ENCODE data around the gene GBF1. TPM values are rescaled to one million over a fixed set of nuclear protein-coding genes. Genes with fewer than 3 reads are reported as not detected.

The GBF1 gene
- total RNA-seq, 2 experiments from 2014 or later = 40.1 to 40.6 TPM

DNA sequence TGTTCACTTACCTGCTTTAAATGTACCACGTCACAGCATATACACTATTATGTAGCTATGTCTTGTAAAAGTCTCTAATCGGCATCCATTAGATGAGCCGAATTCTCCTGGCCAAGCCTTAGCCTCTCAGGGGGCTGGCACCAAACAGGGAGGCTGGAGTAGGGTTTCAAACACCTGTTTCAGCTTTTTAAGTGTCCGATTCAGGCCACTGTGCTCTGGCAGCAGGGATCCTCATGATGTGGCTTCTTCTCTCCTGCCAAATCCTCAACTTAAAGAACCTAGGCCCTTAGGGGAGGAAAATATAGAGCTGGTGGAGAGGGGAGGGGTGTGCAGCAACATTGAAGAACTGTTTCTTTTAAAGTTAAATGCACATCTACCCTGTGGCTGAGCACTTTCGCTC, 81.7 kb downstream of the GBF1 start:
- no peaks in the 10 kb centered on the region for H3K27me3 Mint-ChIP-seq
- POLR2A ChIA-PET = interaction anchor here (0.7 kb wide), 1 partner anchor 44 kb away, joined by 3 read pairs; no protein-coding TSS in a partner anchor

DNA sequence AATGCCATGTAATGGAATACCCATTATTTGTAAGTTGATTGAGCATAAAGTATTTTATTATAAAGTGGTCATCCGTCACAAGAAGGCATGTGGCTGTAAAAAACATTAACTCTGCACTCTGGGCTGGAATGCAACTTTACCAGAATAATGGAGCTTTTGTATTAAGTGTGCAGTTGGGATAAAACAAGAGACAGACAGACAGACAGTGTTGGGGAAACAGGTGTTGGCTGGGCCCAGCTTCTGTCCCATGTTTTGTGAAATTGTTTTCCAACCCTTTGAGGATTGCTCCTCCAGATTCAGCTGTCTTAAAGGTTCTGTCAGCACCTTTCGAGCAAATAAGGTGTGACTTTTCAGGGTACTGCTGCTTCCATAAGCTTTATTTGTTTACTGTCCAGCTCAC, 82.3 kb downstream of the GBF1 start:
- Mint-ChIP-seq H3K4me3 (no peak overlapping the region), H3K27me3 (no peaks in the 10 kb centered on the region), H3K9me3 (no peaks in the 10 kb centered on the region), H3K36me3 (peaks cover 9% of the 10 kb centered on the region), H3K27ac (no peak overlapping the region), H3K4me1 (peaks cover 14% of the 10 kb centered on the region)
- no peak for DNase-seq
- ATAC-seq (ENCODE audit: low read depth) = no peak
- POLR2A ChIA-PET = no interaction called here

More for the DNA sequence above, 81.7 kb downstream of the GBF1 start:
- ATAC-seq (ENCODE audit: low read depth) = no peak
- H3K27ac Mint-ChIP-seq = no peak overlapping the region
- no peak for DNase-seq
- H3K4me3 Mint-ChIP-seq = no peak overlapping the region
- peaks cover 7% of the 10 kb centered on the region for H3K36me3 Mint-ChIP-seq
- peaks cover 19% of the 10 kb centered on the region for H3K4me1 Mint-ChIP-seq
- no peaks in the 10 kb centered on the region for H3K9me3 Mint-ChIP-seq

DNA sequence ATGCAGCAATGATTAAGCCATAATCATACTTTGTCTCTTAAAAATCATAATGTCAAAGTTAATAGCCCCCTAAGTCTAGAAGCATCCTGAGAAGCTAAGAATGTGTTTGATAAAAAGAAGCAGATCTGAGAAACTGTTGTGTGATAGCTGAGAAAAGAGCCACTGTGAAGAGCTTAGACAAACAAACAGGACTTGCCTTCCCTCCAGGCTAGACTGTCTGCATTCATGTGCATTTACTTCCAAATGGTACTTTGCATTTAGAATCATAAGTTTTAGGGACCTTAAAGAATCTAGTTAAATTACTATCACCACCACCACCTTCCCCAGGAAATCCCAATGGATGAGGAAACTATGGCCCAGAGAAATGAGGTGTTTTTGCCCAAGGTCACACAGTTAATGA, 87.4 kb downstream of the GBF1 start:
- Mint-ChIP-seq H3K27me3 (no peaks in the 10 kb centered on the region), H3K36me3 (peaks cover 7% of the 10 kb centered on the region), H3K27ac (no peak overlapping the region), H3K4me3 (no peak overlapping the region), H3K4me1 (peaks cover 1% of the 10 kb centered on the region), H3K9me3 (no peaks in the 10 kb centered on the region)
- ATAC-seq (ENCODE audit: low read depth) (no peak), DNase-seq (no peak)
- POLR2A ChIA-PET = interaction anchor here (0.6 kb wide), 1 partner anchor 125 kb away, joined by 3 read pairs; no protein-coding TSS in a partner anchor

DNA sequence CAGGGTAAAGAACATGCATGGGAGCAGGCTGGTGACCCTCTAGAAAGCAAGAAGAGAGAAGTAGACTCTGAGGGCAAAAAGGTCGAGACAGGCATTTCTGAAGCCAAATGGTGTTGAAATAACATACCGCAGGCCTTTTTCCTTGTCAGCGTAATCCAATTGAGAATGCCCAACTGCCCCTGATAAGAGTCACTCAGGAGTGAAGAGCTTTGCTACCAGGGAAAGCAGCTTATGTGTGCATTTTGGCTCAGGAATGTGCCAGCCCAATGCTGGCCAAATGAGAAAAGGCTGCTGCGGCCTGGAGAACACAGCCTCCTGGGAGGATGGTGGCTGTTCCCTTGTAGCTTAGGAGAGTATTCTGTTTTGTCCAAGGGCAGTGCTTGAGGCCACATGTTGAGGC, 88.8 kb downstream of the GBF1 start:
- Mint-ChIP-seq H3K4me3 (no peak overlapping the region), H3K4me1 (peaks cover 1% of the 10 kb centered on the region), H3K27me3 (no peaks in the 10 kb centered on the region), H3K36me3 (peaks cover 10% of the 10 kb centered on the region), H3K27ac (no peak overlapping the region), H3K9me3 (no peaks in the 10 kb centered on the region)
- ATAC-seq (ENCODE audit: low read depth) (no peak), DNase-seq (no peak)
- POLR2A ChIA-PET = interaction anchor here (0.9 kb wide), 1 partner anchor 89 kb away, joined by 5 read pairs; the partner anchor contains the start of gene GBF1

DNA sequence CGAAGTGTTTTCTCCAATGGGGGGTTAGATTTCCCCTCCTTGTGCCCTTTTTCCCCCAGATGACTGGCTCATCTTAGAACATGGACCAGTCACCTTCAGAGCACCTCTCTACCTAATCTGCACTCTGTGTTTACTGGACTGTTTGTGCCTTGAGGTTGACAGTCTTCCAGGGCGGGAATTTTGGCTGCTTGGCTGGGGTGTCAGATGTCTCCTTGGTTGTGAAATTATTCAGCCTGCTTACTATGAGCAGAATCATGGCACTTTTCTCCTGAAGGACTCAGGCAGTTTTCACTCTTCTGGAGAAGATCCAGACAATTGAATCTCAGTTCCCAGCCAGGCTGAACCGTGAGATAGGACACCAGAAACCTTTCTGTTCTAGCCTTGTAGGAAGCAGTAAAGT, 89.9 kb downstream of the GBF1 start:
- Mint-ChIP-seq H3K4me1 (peaks cover 1% of the 10 kb centered on the region), H3K27me3 (no peaks in the 10 kb centered on the region), H3K27ac (no peak overlapping the region), H3K9me3 (no peaks in the 10 kb centered on the region), H3K36me3 (peaks cover 9% of the 10 kb centered on the region), H3K4me3 (no peak overlapping the region)
- POLR2A ChIA-PET = no interaction called here
- no peak for DNase-seq
- no peak for ATAC-seq (ENCODE audit: low read depth)

DNA sequence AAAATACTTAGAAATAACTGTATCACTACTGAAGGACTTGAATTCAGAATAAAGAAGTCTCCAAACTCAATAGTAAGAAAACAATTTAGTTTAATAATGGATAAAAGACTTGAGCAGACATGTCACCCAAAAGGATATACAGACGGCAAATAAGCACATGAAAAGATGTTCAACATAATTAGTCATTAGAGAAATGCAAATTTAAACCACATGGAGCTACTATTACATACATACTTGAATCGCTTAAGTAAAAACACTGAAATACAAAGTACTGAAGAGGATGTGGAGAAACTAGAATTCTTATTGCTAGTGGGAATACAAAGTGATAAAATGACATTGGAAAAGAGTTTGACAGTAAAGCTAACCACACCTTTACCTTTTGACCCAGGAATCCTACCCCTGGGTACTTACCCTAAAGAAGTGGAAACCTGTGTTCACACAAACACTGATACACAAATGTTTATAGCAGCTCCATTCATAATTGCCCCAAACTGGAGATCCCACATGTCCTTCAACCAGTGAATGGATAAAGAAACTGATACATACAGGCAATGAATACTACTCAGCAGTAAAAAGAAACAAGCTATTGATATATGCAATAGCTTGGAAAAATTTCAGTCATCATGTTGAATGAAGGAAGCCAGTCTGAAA, 95.8 kb downstream of the GBF1 start:
- no peak for ATAC-seq (ENCODE audit: low read depth)
- no peak overlapping the region for H3K4me3 Mint-ChIP-seq
- POLR2A ChIA-PET = interaction anchor here (0.6 kb wide), 1 partner anchor 223 kb away, joined by 4 read pairs; no protein-coding TSS in a partner anchor

DNA sequence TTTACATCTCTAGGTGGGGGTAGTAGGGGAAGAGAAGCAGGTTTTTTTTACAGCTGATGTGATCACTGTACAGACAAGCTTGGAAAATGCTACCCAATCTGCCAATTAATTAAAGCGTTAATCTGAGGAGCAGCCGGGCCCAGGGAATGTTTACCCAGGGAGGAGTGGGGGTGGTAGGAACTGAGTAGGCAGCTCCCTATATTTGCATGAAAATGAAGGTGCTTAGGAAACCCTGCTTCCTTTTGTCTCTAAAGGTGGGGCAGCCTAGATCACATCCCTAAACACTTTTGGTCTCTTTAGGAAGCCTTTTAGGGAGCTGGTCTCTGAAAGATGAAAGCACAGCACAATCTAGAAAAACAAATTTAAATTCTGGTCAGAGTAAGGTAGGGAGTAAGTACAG, 97.1 kb downstream of the GBF1 start:
- ATAC-seq (ENCODE audit: low read depth) (no peak), DNase-seq (no peak)
- H3K27ac Mint-ChIP-seq = no peak overlapping the region
- POLR2A ChIA-PET = no interaction called here
- H3K36me3 Mint-ChIP-seq = peaks cover 13% of the 10 kb centered on the region
- no peaks in the 10 kb centered on the region for H3K9me3 Mint-ChIP-seq
- H3K4me3 Mint-ChIP-seq = no peak overlapping the region
- peaks cover 2% of the 10 kb centered on the region for H3K4me1 Mint-ChIP-seq
- H3K27me3 Mint-ChIP-seq = no peaks in the 10 kb centered on the region

More for the DNA sequence above, 95.8 kb downstream of the GBF1 start:
- no peak for DNase-seq
- Mint-ChIP-seq H3K27ac (no peak overlapping the region), H3K4me1 (peaks cover 3% of the 10 kb centered on the region), H3K36me3 (peaks cover 11% of the 10 kb centered on the region), H3K27me3 (no peaks in the 10 kb centered on the region), H3K9me3 (no peaks in the 10 kb centered on the region)

DNA sequence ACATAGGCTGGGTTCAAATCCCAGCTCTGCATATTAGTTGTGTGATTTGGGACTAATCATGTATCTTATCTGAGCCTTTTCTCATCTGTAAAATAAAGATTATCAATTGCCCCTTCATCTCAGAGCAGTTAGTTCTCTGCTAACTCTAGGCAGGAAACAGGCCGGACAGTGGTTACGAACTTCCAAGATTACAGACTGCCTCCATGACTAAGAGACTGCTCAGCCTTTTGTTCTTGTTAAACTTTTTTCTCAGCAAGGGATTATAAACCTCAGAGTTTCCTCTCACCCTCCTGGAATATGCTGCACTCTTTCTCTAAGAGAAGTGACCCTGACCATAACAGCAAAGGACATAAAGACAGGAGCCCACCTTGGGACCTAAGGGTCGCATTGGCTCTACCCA, 97.6 kb downstream of the GBF1 start:
- Mint-ChIP-seq H3K27me3 (no peaks in the 10 kb centered on the region), H3K4me1 (peaks cover 2% of the 10 kb centered on the region), H3K9me3 (no peaks in the 10 kb centered on the region), H3K36me3 (peaks cover 12% of the 10 kb centered on the region), H3K27ac (no peak overlapping the region), H3K4me3 (no peak overlapping the region)
- DNase-seq (no peak), ATAC-seq (ENCODE audit: low read depth) (no peak)
- POLR2A ChIA-PET = no interaction called here

DNA sequence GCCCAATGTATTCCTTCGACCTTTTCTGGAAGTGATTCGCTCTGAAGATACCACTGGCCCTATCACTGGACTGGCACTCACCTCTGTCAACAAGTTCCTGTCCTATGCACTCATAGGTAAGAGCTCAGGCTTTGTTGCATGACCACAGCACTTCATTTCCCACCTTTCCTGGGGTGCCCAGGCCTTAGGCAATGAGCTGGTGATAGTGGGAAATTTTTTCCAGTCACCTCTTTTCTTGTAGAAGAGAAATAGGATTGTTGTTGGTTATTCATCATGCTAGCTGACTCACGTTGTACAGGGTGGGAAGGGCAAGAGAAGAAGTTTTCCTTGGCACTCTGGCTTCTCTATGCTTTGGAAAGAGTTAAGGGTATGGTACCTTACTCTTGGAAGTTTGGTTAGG, 98.7 kb downstream of the GBF1 start:
- H3K9me3 Mint-ChIP-seq = no peaks in the 10 kb centered on the region

DNA sequence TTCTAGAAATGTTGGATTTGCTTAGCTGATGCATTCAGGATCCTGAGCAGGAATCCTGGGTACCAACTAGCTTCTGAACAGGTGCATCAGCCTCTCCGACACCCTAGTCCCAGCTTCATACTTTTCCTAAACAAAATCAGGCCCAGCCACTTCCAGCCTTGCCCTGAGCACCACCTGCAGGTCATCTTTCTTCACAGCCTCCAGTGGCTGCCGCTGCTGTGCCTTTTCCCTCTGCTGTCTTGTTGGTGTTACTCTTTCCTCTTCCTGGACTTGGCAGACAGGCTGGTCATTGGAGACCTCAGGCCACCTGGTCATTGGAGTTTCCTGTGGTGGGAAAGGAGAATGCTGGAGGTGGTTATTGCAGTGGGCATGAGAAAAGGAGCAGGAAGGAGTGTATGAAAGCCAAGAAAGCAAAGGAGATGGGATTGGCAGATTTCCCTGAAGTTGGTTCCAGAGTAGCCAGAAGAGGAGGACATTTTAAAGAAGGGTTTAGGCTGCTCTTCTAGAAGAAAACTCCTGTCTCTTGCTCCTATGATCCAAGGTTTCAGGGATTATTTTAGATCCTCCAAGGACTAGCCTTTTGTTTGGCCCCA, 102.0 kb downstream of the GBF1 start:
- no peak overlapping the region for H3K4me3 Mint-ChIP-seq
- H3K27me3 Mint-ChIP-seq = no peaks in the 10 kb centered on the region
- DNase-seq (peak; percentile 32), ATAC-seq (ENCODE audit: low read depth) (no peak)
- H3K27ac Mint-ChIP-seq = no peak overlapping the region
- H3K4me1 Mint-ChIP-seq = peaks cover 1% of the 10 kb centered on the region
- POLR2A ChIA-PET = interaction anchor here (1.0 to 3.1 kb wide), 3 partner anchors 113 to 117 kb away, joined by 3 to 13 read pairs (median 4); no protein-coding TSS in a partner anchor
- H3K36me3 Mint-ChIP-seq = peaks cover 9% of the 10 kb centered on the region
- no peaks in the 10 kb centered on the region for H3K9me3 Mint-ChIP-seq

More for the DNA sequence above, 98.7 kb downstream of the GBF1 start:
- no peak for ATAC-seq (ENCODE audit: low read depth)
- Mint-ChIP-seq H3K4me1 (peaks cover 2% of the 10 kb centered on the region), H3K4me3 (no peak overlapping the region), H3K27ac (no peak overlapping the region), H3K27me3 (no peaks in the 10 kb centered on the region), H3K36me3 (peaks cover 9% of the 10 kb centered on the region)
- POLR2A ChIA-PET = no interaction called here
- DNase-seq = no peak

DNA sequence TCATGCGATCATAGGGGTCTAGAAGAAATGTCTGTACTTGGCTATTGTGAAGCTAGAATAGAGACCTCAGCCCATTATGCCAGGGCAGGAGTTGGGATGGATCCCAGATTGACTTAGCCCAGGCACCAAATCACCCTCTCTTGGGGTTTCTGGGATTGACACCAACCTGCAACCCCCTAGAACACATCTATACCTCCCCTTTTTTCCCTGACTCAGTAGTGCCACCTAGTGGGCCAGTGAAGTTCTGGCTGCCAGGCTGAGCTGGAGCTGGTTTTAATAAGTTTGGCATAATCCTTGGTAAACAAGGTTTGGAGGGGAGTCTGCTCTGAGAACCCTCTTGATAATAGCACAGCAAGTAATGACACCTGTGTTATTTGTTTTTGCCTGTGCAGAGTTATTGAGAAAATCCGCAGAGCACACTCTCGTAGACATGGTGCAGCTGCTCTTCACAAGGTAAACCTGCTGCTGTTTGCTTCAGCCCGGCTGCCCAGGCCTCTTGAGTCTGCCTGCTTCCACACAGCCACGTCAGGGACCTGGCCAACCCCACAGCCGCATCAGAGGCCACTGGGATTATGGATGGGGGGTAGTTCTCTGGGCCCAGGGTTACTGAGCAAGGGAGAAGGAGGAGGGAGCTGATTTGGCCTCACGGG, 106.9 kb downstream of the GBF1 start:
- peaks cover 3% of the 10 kb centered on the region for H3K4me1 Mint-ChIP-seq
- H3K4me3 Mint-ChIP-seq = no peak overlapping the region
- POLR2A ChIA-PET = interaction anchor here (0.6 to 3.2 kb wide), 3 partner anchors 122 to 183 kb away, joined by 3 to 17 read pairs (median 9); no protein-coding TSS in a partner anchor
- H3K27ac Mint-ChIP-seq = no peak overlapping the region
- ATAC-seq (ENCODE audit: low read depth) (peak; percentile 72), DNase-seq (peak; percentile 64)
- no peaks in the 10 kb centered on the region for H3K27me3 Mint-ChIP-seq
- no peaks in the 10 kb centered on the region for H3K9me3 Mint-ChIP-seq
- peaks cover 6% of the 10 kb centered on the region for H3K36me3 Mint-ChIP-seq

DNA sequence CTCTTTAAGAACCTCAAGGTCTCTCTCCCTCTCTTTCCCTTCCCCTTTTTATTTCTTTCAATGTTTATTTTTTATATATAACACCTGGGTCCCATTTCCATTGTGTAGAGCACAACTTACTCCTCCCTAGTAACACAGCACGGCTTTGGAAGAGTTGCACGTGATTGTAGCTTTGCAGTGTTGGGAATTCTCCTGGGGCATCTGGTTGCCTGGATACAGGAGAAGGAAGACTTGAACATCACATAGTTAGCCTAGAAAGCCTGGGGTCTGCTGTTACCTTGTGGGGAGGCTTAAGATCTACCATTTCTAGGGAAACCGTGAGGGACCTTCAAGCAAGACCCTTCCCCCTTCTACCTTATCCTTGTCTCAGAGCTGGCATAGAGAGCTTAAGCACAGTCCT, 109.1 kb downstream of the GBF1 start:
- Mint-ChIP-seq H3K27me3 (no peaks in the 10 kb centered on the region), H3K4me3 (no peak overlapping the region), H3K27ac (no peak overlapping the region), H3K9me3 (no peaks in the 10 kb centered on the region), H3K36me3 (peaks cover 8% of the 10 kb centered on the region), H3K4me1 (peaks cover 13% of the 10 kb centered on the region)
- POLR2A ChIA-PET = interaction anchor here (0.6 kb wide), 1 partner anchor 163 kb away, joined by 3 read pairs; no protein-coding TSS in a partner anchor
- DNase-seq (no peak), ATAC-seq (ENCODE audit: low read depth) (no peak)

DNA sequence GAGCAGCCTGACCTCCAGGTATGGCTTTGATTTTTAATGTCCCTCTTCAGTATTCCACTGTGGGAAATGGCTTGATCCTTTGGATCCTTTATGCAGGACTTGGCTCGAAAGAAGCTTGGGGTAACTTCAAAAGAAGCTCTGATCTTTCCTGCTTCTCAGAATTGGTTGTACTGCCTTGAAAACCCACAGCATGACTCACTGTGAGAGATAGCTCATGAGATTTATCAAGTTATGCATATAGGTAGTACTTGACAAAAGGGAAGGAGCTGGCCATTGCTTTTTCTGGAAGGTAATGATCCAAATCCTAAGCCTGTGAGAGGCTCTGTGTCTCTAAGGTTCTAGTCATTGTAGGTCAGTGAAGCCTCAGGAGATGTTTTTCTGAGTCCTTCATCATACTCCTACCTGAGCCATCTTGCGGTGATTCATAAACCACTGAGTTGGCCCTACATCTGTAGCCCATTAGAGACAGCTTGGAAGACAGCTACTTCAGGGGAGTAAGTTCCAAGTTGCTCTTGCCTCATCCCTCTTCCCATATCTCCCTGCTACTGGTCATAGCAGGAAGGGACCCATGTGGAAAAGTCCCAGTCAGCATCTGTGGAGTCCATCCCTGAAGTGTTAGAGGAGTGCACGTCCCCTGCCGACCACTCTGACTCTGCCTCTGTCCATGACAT, 113.5 kb downstream of the GBF1 start:
- Mint-ChIP-seq H3K4me3 (no peak overlapping the region), H3K27me3 (no peaks in the 10 kb centered on the region), H3K9me3 (no peaks in the 10 kb centered on the region), H3K36me3 (peaks cover 26% of the 10 kb centered on the region), H3K4me1 (peaks cover 15% of the 10 kb centered on the region), H3K27ac (no peak overlapping the region)
- no peak for DNase-seq
- peak; percentile 75 for ATAC-seq (ENCODE audit: low read depth)
- POLR2A ChIA-PET = interaction anchor here (1.4 kb wide), 1 partner anchor 128 kb away, joined by 3 read pairs; no protein-coding TSS in a partner anchor
